NCI-H524 (cell line): ENCODE data around the gene ITGB4.
A peak's percentile ranks its signal among the peaks of the same experiment; 100 is the strongest.

ENCODE experiments used
- DNase-seq, 2 experiments: peaks; one replicate each; lab custom pipeline; 2025; lab: John Stamatoyannopoulos, UW

The ITGB4 gene

GRCh38 chr17:75731716-75732498 is 10.6 kb downstream of the ITGB4 start:
- DNase-seq, result no peak

- DNase-seq, result no peak
Measured at GRCh38 chr17:75733471-75733870, 12.2 kb downstream of the ITGB4 start.

- no peak for DNase-seq
Measured at GRCh38 chr17:75734674-75735294, 13.5 kb downstream of the ITGB4 start.

GRCh38 chr17:75736173-75736835 is 15.0 kb downstream of the ITGB4 start:
- DNase-seq, result no peak

- DNase-seq, result no peak
Measured at GRCh38 chr17:75737133-75737962, 16.1 kb downstream of the ITGB4 start.

- DNase-seq, result no peak
Measured at GRCh38 chr17:75738218-75738802, 17.1 kb downstream of the ITGB4 start.

- no peak for DNase-seq
Measured at GRCh38 chr17:75739174-75739573, 17.9 kb downstream of the ITGB4 start.

- no peak for DNase-seq
Measured at GRCh38 chr17:75739801-75740200, 18.5 kb downstream of the ITGB4 start.

- DNase-seq, result no peak
Measured at GRCh38 chr17:75740215-75740614, 19.0 kb downstream of the ITGB4 start.

GRCh38 chr17:75740631-75741077 is 19.4 kb downstream of the ITGB4 start:
- no peak for DNase-seq

- no peak for DNase-seq
Measured at GRCh38 chr17:75742337-75742736, 21.1 kb downstream of the ITGB4 start.

- no peak for DNase-seq
Measured at GRCh38 chr17:75743625-75744206, 22.5 kb downstream of the ITGB4 start.

- no peak for DNase-seq
Measured at GRCh38 chr17:75748706-75749105, 27.4 kb downstream of the ITGB4 start.

GRCh38 chr17:75749545-75750389 is 28.5 kb downstream of the ITGB4 start:
- peak; percentile 71 to 91 for DNase-seq

GRCh38 chr17:75750661-75751423 is 29.6 kb downstream of the ITGB4 start:
- no peak for DNase-seq

GRCh38 chr17:75751676-75752404 is 30.6 kb downstream of the ITGB4 start:
- peak in 1 of 2 experiments; percentile 69 for DNase-seq

- no peak for DNase-seq
Measured at GRCh38 chr17:75752405-75752709, 31.1 kb downstream of the ITGB4 start.

- DNase-seq, result no peak
Measured at GRCh38 chr17:75752802-75753513, 31.7 kb downstream of the ITGB4 start.
